Urinary bladder (tissue), 4 donors: ENCODE measurements around the gene GPR65. TPM values are rescaled to one million over a fixed set of nuclear protein-coding genes. Genes with fewer than 3 reads are reported as not detected.

Source experiments
- DNase-seq: peaks from one replicate; pipeline ENCODE4 v3.0.0-alpha.2; 2015; ENCODE audit errors: extremely low spot score
- H3K27ac ChIP-seq: one replicate; pipeline ENCODE4 v1.5.1; 2013; ENCODE audit warnings: low read depth, mild to moderate bottlenecking, moderate library complexity
- H3K36me3 ChIP-seq: one replicate; pipeline ENCODE4 v1.6.1; 2013; ENCODE audit warnings: mild to moderate bottlenecking, moderate library complexity; ENCODE audit not compliant: insufficient read depth
- H3K4me1 ChIP-seq: one replicate; pipeline ENCODE4 v1.6.1; 2013; ENCODE audit warnings: mild to moderate bottlenecking, moderate library complexity; ENCODE audit not compliant: insufficient read depth
- H3K4me3 ChIP-seq: one replicate; pipeline ENCODE4 v1.5.1; 2013; ENCODE audit warnings: low read depth, low read length
- WGBS: extraction: QIAGEN DNeasy Blood & Tissue Kit; methylation state at CpG from one replicate; pipeline ENCODE4 v1.1.7; 2013; 5-methylcytosine and 5-hydroxymethylcytosine counted together
- polyA plus RNA-seq: library from polyadenylated mRNA; stranded (reverse); fragments of 200-250 nt; gene quantifications from one replicate; pipeline ENCODE4 v1.2.3, GENCODE V29; 2013
- total RNA-seq: library from RNA; depleted of rRNA; stranded (reverse); fragments of >200 nt; gene quantifications from one replicate; pipeline ENCODE4 v1.2.3, GENCODE V29; 2014
- donor health status: healthy with polysubstance abuse.
- donor health status: healthy.

Gene GPR65
- total RNA-seq = 2.5 TPM
- polyA plus RNA-seq = 1.1 TPM

GRCh38 chr14:88005050-88005481, at the start of gene GPR65:
TSS of gene GPR65 (plus strand) at chr14:88005135. CDS start at chr14:88010848, 5,713 bp downstream.
- WGBS = 33% methylated on average over 3 of the region's 3 CpGs
- H3K4me3 ChIP-seq = no peak within 1 kb of the TSS

GRCh38 chr14:87955501-87955900, 49.4 kb upstream of the GPR65 start:
- WGBS = 56% methylated on average over 6 of the region's 6 CpGs
- DNase-seq = no peak
- no peak overlapping the region for H3K27ac ChIP-seq
- no peaks in the 10 kb centered on the region for H3K36me3 ChIP-seq
- H3K4me3 ChIP-seq = no peak overlapping the region
- H3K4me1 ChIP-seq = no peaks in the 10 kb centered on the region

More at GRCh38 chr14:88005050-88005481, at the start of gene GPR65:
- H3K27ac ChIP-seq = no peak within 1 kb of the TSS
- H3K4me1 ChIP-seq = no peaks in the 10 kb centered on the region
- H3K36me3 ChIP-seq = no peaks in the 10 kb centered on the region
- no peak for DNase-seq

- Histone ChIP-seq H3K4me3 (no peak overlapping the region), H3K36me3 (peaks cover 1% of the 10 kb centered on the region), H3K4me1 (no peaks in the 10 kb centered on the region), H3K27ac (no peak overlapping the region)
- DNase-seq = no peak
- WGBS = 93% methylated on average over 5 of the region's 5 CpGs
Measured at GRCh38 chr14:87960013-87960787, 44.7 kb upstream of the GPR65 start.

- H3K27ac ChIP-seq = no peak overlapping the region
- DNase-seq = no peak
- WGBS = 91% methylated on average over 2 of the region's 2 CpGs
- H3K4me3 ChIP-seq = no peak overlapping the region
- peaks cover 1% of the 10 kb centered on the region for H3K36me3 ChIP-seq
- no peaks in the 10 kb centered on the region for H3K4me1 ChIP-seq
Measured at GRCh38 chr14:87961246-87961645, 43.7 kb upstream of the GPR65 start.

GRCh38 chr14:87966816-87967215, 38.1 kb upstream of the GPR65 start:
- WGBS = 88% methylated on average over 3 of the region's 3 CpGs
- H3K4me1 ChIP-seq = no peaks in the 10 kb centered on the region

GRCh38 chr14:87967496-87967895, 37.4 kb upstream of the GPR65 start:
- DNase-seq = no peak
- Histone ChIP-seq H3K4me1 (no peaks in the 10 kb centered on the region), H3K4me3 (no peak overlapping the region), H3K27ac (no peak overlapping the region), H3K36me3 (peaks cover 2% of the 10 kb centered on the region)

More at GRCh38 chr14:87966816-87967215, 38.1 kb upstream of the GPR65 start:
- H3K27ac ChIP-seq = no peak overlapping the region
- no peak for DNase-seq
- H3K4me3 ChIP-seq = no peak overlapping the region
- H3K36me3 ChIP-seq = peaks cover 2% of the 10 kb centered on the region

GRCh38 chr14:87971010-87971409, 33.9 kb upstream of the GPR65 start:
- Histone ChIP-seq H3K4me3 (no peak overlapping the region), H3K27ac (no peak overlapping the region), H3K36me3 (peaks cover 2% of the 10 kb centered on the region), H3K4me1 (no peaks in the 10 kb centered on the region)
- DNase-seq = no peak
- WGBS = 92% methylated on average over 2 of the region's 2 CpGs

- no peaks in the 10 kb centered on the region for H3K36me3 ChIP-seq
- no peak overlapping the region for H3K4me3 ChIP-seq
- DNase-seq = no peak
- H3K4me1 ChIP-seq = no peaks in the 10 kb centered on the region
- no peak overlapping the region for H3K27ac ChIP-seq
Measured at GRCh38 chr14:87975636-87976035, 29.3 kb upstream of the GPR65 start.

GRCh38 chr14:87979689-87980088, 25.2 kb upstream of the GPR65 start:
- no peak for DNase-seq
- H3K36me3 ChIP-seq = no peaks in the 10 kb centered on the region
- no peak overlapping the region for H3K27ac ChIP-seq

GRCh38 chr14:87989221-87989955, 15.5 kb upstream of the GPR65 start:
- Histone ChIP-seq H3K4me3 (no peak overlapping the region), H3K27ac (no peak overlapping the region), H3K36me3 (no peaks in the 10 kb centered on the region), H3K4me1 (no peaks in the 10 kb centered on the region)
- 92% methylated on average over 5 of the region's 5 CpGs for whole genome bisulfite sequencing
- no peak for DNase-seq

More at GRCh38 chr14:87979689-87980088, 25.2 kb upstream of the GPR65 start:
- H3K4me3 ChIP-seq = no peak overlapping the region
- no peaks in the 10 kb centered on the region for H3K4me1 ChIP-seq
- 97% methylated on average over 1 of the region's 1 CpG for WGBS

GRCh38 chr14:87989956-87990299, 15.0 kb upstream of the GPR65 start:
- H3K4me1 ChIP-seq = no peaks in the 10 kb centered on the region
- H3K4me3 ChIP-seq = no peak overlapping the region
- H3K36me3 ChIP-seq = no peaks in the 10 kb centered on the region
- WGBS = 91% methylated on average over 2 of the region's 2 CpGs
- H3K27ac ChIP-seq = no peak overlapping the region
- no peak for DNase-seq

- no peak for DNase-seq
- Histone ChIP-seq H3K4me1 (no peaks in the 10 kb centered on the region), H3K36me3 (no peaks in the 10 kb centered on the region), H3K27ac (no peak overlapping the region), H3K4me3 (no peak overlapping the region)
- WGBS = 95% methylated on average over 4 of the region's 4 CpGs
Measured at GRCh38 chr14:87990682-87991081, 14.3 kb upstream of the GPR65 start.

- no peak for DNase-seq
Measured at GRCh38 chr14:87992346-87992717, 12.6 kb upstream of the GPR65 start.

More at GRCh38 chr14:87992346-87992717, 12.6 kb upstream of the GPR65 start:
- Histone ChIP-seq H3K4me1 (no peaks in the 10 kb centered on the region), H3K36me3 (no peaks in the 10 kb centered on the region), H3K4me3 (peak overlapping the region; percentile 77), H3K27ac (peak overlapping the region; percentile 90)
- WGBS = 5% methylated on average over 20 of the region's 20 CpGs
